ENCODE measurements around the gene PCDHGA3.
"Not testable (repeated sequence)": the region's sequence is repeated elsewhere in the genome, so short reads cannot be mapped to it uniquely, and the experiment has no call there.

The PCDHGA3 gene

DNA sequence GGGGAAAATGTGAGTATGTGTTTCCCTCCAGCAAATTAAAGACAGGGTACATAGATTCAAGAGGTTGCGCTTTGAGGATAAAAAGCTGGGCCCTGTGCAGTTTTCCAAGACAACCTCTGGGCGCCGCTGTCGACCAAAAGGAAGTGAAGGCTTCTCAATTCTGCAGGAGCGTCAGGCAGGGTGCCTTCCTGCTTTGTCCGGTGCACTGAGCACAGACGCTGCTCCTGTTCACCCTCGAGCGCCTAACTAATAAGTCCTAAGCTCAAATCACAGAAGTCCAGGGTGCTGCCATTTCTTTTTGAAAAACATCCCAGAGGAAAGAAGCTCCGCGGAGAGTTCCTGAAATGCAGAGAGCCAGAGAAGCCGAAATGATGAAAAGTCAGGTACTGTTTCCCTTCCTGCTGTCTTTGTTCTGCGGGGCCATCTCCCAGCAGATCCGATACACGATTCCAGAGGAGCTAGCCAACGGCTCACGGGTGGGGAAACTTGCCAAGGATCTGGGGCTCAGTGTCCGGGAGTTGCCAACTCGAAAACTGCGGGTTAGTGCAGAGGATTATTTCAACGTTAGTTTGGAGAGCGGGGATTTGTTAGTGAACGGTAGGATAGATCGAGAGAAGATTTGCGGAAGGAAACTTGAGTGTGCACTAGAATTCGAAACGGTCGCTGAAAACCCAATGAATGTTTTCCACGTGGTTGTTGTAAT, 6.4 kb downstream of the PCDHGA3 start, which contains the start of gene PCDHGB1:
Gene PCDHGB1, plus strand, starts transcription at position 183 of the 703 bp plus-strand sequence. Its CDS starts 162 bp downstream, at position 345.
- no peak for DNase-seq (ENCODE audit: low spot score)

DNA sequence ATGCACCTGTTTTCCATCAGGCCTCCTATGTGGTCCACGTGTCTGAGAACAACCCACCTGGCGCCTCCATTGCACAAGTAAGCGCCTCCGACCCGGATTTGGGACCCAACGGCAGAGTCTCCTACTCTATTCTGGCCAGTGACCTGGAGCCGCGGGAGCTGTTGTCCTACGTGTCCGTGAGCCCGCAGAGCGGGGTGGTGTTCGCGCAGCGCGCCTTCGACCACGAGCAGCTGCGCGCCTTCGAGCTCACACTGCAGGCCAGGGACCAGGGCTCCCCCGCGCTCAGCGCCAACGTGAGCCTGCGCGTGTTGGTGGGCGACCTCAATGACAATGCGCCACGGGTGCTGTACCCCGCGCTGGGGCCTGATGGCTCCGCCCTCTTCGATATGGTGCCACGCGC, 8.0 kb downstream of the PCDHGA3 start:
- DNase-seq (ENCODE audit: low spot score): no peak

DNA sequence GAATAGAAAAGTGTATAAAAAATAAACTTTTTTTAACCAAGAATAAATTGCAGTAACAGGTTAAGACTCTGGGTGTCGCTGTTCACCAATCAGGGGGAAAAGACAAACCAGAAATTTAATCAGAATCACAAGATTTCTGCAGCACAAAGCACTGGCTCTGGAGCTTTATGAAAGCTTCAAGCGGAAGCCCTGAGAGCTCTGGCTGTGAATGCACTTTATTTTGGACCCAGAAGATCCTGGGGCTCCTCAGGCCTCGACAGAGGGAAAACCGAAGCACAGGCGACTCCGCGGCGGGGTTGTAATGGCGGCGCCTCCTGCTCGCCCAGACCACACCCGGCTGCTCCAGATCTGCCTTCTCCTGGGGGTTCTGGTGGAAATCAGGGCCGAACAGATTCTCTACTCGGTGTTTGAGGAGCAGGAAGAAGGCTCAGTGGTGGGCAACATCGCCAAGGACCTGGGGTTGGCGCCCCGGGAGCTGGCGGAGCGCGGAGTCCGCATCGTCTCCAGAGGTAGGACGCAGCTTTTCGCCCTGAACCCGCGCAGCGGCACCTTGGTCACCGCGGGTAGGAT, 11.4 kb downstream of the PCDHGA3 start, which contains the start of gene PCDHGA4:
Gene PCDHGA4, plus strand, starts transcription at position 122 of the 570 bp plus-strand sequence. Its CDS starts 87 bp downstream, at position 209.
- DNase-seq (ENCODE audit: low spot score): no peak

DNA sequence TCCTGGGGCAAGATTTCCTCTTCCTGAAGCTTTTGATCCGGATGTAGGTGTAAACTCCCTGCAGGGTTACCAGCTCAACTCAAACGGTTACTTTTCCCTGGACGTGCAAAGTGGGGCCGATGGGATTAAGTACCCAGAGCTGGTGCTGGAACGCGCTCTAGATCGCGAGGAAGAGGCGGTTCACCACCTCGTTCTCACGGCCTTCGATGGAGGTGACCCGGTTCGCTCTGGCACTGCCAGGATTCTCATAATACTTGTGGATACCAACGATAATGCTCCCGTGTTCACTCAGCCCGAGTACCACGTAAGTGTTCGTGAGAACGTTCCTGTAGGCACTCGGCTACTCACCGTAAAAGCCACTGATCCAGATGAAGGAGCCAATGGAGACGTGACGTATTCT, 12.0 kb downstream of the PCDHGA3 start:
- no peak for DNase-seq (ENCODE audit: low spot score)

DNA sequence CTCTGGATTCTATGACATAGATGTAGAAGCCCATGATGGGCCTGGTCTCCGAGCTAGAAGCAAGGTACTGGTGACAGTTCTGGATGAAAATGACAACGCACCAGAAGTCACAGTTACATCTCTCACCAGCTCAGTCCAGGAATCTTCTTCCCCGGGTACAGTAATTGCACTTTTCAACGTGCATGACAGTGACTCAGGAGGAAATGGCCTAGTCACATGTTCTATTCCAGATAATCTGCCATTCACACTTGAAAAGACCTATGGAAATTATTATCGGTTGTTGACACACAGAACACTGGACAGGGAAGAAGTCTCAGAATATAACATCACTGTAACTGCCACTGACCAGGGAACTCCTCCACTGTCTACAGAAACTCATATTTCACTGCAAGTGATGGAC, 12.5 kb downstream of the PCDHGA3 start:
- DNase-seq (ENCODE audit: low spot score): no peak

DNA sequence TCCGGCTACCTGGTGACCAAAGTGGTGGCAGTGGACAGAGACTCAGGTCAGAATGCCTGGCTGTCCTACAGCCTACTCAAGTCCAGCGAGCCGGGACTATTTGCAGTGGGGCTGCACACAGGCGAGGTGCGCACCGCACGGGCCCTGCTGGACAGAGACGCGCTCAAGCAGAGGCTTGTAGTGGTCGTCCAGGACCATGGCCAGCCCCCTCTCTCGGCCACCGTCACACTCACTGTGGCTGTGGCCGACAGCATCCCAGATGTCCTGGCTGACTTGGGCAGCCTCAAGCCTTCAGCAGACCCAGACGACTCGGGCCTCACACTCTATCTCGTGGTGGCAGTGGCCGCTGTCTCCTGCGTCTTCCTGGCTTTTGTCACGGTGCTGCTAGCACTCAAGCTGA, 13.3 kb downstream of the PCDHGA3 start:
- DNase-seq (ENCODE audit: low spot score): no peak

DNA sequence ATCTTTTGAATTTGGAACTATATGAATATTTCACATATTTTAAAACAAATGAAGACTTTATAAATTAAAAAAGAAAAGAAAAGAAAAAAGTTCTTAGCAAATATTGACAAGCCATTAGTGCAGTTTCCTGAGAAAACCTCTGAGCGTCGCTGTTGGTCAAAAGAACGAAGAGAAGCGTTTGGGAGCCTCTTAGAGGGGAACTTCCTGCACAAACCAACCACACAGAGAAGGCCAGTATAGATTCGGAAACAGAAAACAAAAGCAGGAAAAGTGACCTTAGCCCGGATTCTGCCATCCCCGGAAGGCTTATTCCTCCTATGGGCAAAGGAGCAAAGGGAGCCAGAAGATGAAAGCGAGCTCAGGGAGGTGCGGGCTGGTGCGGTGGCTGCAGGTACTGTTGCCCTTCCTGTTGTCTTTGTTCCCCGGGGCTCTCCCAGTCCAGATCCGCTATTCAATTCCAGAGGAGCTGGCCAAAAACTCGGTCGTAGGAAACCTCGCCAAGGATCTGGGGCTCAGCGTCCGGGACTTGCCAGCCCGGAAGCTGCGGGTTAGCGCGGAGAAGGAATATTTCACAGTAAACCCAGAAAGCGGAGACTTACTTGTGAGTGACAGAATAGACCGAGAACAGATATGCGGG, 16.3 kb downstream of the PCDHGA3 start, which contains the start of gene PCDHGB2:
Gene PCDHGB2, plus strand, starts transcription at position 205 of the 637 bp plus-strand sequence. Its CDS starts 142 bp downstream, at position 347.
- DNase-seq (ENCODE audit: low spot score): no peak

DNA sequence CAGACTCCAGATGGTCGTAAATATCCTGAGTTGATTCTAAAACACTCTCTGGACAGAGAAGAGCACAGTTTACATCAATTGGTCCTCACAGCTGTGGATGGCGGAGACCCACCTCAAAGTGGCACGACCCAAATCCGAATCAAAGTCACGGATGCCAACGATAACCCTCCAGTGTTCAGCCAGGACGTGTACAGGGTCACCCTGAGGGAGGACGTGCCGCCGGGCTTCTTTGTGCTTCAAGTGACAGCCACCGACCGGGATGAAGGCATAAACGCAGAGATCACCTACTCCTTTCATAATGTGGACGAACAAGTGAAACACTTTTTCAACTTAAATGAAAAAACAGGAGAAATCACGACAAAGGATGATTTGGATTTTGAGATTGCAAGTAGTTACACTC, 17.1 kb downstream of the PCDHGA3 start:
- DNase-seq (ENCODE audit: low spot score): no peak

DNA sequence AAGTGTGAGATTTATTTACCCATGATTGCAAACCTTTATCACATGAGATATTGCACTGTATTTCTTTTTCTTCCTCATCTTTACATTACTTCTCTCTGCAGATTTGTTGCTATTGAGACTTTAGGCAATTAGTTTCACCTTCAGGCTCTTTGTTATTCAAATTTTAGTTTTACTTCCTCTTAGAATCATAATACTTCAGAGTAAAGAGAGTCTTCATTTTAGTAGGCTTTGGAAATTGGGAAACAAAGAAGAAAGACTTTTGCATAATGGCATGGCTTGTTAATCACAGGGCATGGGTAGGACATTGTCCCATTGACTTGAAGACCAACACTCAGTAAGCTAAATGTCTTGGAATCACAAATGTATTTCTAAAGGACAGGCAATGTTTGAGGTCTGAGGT, 19.1 kb downstream of the PCDHGA3 start:
- DNase-seq (ENCODE audit: low spot score): no peak

DNA sequence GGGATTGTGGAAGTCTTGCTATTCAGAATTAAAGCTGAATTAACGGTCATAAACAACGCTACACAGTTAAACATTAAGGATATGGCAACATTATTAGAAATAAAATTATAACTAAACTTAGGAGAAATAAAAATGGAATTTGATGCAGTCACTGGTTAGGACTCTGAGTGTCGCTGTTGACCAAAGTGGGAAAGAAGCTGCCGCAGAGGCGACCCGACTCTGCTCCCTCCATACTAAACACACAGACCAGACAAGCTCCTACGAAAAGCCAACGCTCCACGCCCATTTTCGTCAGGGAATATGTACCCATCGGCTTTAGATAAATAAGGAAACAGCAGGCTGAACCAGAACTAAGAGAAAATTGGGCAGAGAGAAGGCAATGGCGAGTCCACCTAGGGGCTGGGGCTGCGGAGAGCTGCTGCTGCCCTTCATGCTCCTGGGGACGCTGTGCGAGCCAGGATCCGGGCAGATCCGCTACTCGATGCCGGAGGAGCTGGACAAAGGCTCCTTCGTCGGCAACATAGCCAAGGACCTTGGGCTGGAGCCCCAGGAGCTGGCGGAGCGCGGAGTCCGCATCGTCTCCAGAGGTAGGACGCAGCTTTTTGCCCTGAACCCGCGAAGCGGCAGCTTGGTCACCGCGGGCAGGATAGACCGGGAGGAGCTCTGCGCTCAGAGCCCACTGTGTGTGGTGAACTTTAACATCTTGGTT, 20.5 kb downstream of the PCDHGA3 start, which contains the start of gene PCDHGA5:
Gene PCDHGA5, plus strand, starts transcription at position 211 of the 709 bp plus-strand sequence. Its CDS starts 169 bp downstream, at position 380.
- no peak for DNase-seq (ENCODE audit: low spot score)

DNA sequence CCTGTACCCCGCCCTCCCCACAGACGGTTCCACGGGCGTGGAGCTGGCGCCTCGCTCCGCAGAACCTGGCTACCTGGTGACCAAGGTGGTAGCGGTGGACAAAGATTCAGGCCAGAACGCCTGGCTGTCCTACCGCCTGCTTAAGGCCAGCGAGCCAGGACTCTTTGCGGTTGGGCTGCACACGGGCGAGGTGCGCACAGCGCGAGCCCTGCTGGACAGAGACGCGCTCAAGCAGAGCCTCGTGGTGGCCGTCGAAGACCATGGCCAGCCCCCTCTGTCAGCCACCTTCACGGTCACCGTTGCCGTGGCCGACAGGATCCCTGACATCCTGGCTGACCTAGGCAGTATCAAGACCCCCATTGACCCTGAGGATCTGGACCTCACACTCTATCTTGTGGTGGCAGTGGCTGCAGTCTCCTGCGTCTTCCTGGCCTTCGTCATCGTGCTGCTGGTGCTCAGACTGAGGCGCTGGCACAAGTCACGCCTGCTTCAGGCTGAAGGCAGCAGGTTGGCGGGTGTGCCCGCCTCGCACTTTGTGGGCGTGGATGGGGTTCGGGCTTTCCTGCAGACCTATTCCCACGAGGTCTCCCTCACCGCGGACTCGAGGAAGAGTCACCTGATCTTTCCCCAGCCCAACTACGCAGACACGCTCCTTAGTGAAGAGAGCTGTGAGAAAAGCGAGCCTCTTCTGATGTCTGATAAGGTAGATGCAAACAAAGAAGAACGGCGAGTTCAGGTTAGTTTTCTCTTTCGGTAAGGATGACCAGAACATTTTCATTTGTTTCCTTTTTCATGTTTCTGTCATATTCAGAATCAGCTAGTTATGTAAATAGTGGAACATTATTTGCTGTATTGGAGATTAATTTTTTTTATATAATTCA, 22.6 kb downstream of the PCDHGA3 start:
- DNase-seq (ENCODE audit: low spot score): no peak

DNA sequence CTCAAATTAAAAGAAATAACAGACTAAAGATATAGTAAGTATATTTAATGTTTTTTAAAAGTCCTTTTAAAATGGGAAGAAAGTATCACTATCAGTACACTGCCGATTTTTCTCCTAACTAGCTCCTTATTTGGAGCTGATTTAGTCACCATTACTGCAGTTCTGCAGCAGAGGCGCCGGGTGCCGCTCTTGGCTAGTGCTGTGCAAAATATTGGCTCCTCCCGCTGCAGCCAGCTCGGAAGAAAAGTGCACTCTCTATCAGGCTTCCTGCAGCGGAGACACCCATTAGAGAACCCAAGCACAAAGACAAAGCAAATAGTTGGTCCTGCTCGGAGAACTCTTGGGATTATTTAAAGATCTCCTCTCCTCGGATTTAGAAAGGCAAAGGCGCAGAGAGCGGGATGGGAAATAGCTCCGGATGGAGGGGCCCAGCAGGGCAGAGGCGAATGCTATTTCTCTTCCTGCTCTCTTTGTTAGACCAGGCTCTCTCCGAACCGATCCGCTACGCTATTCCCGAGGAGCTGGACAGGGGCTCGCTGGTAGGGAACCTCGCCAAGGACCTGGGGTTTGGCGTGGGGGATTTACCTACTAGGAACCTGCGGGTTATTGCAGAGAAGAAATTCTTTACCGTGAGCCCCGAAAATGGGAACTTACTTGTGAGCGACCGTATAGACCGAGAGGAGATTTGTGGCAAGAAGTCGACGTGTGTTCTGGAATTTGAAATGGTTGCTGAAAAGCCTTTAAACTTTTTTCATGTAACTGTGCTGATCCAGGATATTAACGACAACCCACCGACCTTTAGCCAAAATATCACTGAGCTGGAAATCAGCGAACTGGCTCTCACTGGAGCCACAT, 26.6 kb downstream of the PCDHGA3 start, which contains the start of gene PCDHGB3:
Gene PCDHGB3, plus strand, starts transcription at position 249 of the 855 bp plus-strand sequence. Its CDS starts 153 bp downstream, at position 402.
- DNase-seq (ENCODE audit: low spot score): no peak

DNA sequence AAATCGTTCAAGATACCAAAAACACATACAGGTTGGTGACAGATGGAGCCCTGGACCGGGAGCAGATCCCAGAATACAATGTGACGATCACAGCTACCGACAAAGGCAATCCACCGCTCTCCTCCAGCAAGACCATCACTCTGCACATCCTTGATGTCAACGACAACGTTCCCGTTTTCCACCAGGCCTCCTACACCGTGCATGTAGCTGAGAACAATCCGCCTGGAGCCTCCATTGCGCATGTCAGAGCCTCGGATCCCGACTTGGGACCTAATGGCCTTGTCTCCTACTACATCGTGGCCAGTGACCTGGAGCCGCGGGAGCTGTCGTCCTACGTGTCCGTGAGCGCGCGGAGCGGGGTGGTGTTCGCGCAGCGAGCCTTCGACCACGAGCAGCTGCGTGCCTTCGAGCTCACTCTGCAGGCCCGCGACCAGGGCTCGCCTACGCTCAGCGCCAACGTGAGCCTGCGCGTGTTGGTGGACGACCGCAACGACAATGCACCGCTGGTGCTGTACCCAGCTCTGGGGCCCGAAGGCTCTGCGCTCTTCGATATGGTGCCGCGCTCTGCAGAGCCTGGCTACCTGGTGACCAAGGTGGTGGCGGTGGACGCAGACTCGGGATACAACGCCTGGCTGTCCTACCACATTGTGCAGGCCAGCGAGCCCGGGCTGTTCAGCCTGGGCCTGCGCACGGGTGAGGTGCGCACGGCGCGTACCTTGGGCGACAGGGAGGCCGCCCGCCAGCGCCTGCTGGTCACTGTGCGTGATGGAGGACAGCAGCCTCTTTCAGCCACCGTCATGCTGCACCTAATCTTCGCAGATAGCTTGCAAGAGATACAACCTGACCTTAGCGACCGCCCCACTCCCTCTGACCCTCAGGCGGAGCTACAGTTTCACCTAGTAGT, 28.2 kb downstream of the PCDHGA3 start:
- DNase-seq (ENCODE audit: low spot score): no peak

DNA sequence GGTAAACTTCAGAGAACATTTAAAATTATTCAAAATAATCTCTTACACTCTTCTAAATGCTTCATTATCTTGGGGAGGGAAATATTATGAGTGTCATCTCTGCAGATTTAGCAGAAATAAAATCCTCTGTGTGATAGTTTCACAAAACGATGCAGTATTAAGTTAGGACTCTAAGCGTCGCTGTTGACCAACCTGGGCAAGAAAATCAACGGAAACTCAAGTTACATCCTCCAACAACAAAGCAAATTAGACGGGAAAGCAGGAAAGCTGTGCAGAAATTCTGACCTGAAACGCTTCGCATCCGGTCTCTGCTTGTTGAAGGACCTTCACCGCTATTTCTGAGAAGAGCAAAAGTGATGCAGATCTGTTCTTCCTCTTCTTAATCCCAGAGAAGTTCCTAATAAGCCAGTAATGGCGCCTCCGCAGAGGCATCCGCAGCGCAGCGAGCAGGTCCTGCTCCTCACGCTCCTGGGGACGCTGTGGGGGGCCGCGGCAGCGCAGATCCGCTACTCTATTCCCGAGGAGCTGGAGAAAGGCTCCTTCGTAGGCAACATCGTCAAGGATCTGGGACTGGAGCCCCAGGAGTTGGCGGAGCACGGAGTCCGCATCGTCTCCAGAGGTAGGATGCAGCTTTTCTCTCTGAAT, 30.2 kb downstream of the PCDHGA3 start, which contains the start of gene PCDHGA6:
Gene PCDHGA6, plus strand, starts transcription at position 219 of the 645 bp plus-strand sequence. Its CDS starts 193 bp downstream, at position 412.
- no peak for DNase-seq (ENCODE audit: low spot score)

DNA sequence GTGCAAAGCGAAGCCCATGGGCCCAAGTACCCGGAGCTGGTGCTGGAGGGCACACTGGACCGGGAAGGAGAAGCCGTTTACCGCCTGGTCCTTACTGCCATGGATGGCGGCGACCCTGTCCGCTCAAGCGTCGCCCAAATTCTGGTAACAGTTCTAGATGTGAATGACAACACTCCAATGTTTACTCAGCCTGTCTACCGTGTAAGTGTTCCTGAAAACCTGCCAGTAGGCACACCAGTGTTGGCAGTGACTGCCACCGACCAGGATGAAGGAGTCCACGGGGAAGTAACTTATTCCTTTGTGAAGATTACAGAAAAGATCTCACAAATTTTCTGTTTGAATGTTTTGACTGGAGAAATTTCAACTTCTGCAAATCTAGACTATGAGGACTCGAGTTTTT, 31.0 kb downstream of the PCDHGA3 start:
- no peak for DNase-seq (ENCODE audit: low spot score)

DNA sequence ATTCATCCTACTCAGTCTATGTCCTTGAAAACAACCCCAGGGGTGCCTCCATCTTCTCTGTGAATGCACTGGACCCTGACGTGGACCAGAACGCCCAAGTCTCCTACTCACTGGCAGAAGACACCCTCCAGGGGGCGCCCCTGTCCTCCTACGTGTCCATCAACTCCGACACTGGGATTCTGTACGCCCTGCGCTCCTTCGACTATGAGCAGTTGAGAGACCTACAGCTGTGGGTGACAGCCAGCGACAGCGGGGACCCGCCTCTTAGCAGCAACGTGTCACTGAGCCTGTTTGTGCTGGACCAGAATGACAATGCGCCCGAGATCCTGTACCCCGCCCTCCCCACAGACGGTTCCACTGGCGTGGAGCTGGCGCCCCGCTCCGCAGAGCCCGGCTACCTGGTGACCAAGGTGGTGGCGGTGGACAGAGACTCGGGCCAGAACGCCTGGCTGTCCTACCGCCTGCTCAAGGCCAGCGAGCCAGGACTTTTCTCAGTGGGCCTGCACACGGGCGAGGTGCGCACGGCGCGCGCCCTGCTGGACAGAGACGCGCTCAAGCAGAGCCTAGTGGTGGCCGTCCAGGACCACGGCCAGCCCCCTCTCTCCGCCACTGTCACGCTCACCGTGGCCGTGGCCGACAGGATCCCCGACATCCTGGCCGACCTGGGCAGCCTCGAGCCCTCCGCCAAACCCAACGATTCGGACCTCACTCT, 32.0 kb downstream of the PCDHGA3 start:
- DNase-seq (ENCODE audit: low spot score): not testable (repeated sequence)

DNA sequence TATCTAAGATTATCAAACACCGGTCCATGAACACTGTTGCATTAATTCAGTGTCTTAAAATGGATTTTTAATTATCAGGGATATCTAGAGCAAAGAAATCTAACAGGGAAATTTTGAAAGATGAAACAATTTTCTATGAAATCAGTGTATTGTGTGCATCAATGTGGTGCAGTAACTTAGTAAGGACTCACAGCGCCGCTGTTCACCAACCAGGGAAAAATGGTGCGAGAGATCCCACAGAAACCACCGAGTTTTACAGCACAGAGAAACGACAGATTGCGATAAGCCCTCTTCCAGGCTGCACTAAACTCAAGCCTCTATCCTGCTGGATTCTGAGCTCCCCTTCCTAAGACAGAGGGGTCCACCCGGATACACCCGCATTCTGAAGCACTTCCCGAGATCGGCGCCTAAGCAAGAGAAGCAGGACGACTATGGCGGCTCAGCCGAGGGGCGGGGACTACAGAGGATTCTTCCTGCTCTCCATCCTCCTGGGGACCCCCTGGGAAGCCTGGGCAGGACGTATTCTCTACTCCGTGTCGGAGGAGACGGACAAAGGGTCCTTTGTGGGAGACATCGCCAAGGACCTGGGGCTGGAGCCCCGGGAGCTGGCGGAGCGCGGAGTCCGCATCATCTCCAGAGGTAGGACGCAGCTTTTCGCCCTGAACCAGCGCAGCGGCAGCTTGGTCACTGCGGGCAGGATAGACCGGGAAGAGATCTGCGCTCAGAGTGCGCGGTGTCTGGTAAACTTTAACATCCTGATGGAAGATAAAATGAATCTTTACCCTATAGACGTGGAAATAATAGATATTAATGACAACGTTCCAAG, 39.1 kb downstream of the PCDHGA3 start, which contains the start of gene PCDHGA7:
Gene PCDHGA7, plus strand, starts transcription at position 274 of the 826 bp plus-strand sequence. Its CDS starts 158 bp downstream, at position 432.
- DNase-seq (ENCODE audit: low spot score): no peak
